Spleen (tissue), 11 donors: ENCODE results near the gene NR1D2. TPM values are rescaled to one million over a fixed set of nuclear protein-coding genes. Genes with fewer than 3 reads are reported as not detected.

Source experiments
- DNase-seq: peaks from one replicate; pipeline ENCODE4 v3.0.0-alpha.2; 2020
- H3K27ac ChIP-seq, 8 donors: fragments of 200-600 bp; sonication (generic) in 7 of 8; 1 replicate in 4 of 8; 2 replicates in 4 of 8; pipeline versions ENCODE4 v1.5.0 to v1.8.0; 2016 to 2021; ENCODE audit warnings: inconsistent platforms in 4 of 8, mild to moderate bottlenecking in 4 of 8, moderate library complexity in 1 of 8
- H3K27me3 ChIP-seq, 7 donors: fragments of 200-600 bp; sonication (generic) in 6 of 7; replicated peaks in 1 of 7; 1 replicate in 4 of 7; 2 replicates in 3 of 7; pipeline versions ENCODE4 v1.5.0 to v1.8.0; 2016 to 2021; ENCODE audit warnings: inconsistent platforms in 3 of 7, mild to moderate bottlenecking in 1 of 7
- H3K36me3 ChIP-seq, 6 donors: fragments of 200-600 bp; sonication (generic) in 5 of 6; 1 replicate in 4 of 6; 2 replicates in 2 of 6; pipeline versions ENCODE4 v1.5.0 to v1.8.0; 2016 to 2021; ENCODE audit warnings: inconsistent platforms in 2 of 6
- H3K4me1 ChIP-seq, 6 donors: fragments of 200-600 bp; sonication (generic) in 5 of 6; 1 replicate in 3 of 6; 2 replicates in 3 of 6; pipeline versions ENCODE4 v1.5.0 to v1.8.0; 2016 to 2021; ENCODE audit warnings: inconsistent platforms in 3 of 6
- H3K4me3 ChIP-seq, 8 donors: fragments of 200-600 bp; sonication (generic) in 7 of 8; 1 replicate in 4 of 8; 2 replicates in 4 of 8; pipeline versions ENCODE4 v1.5.0 to v1.8.0; 2016 to 2021; ENCODE audit warnings: inconsistent platforms in 4 of 8, mild to moderate bottlenecking in 4 of 8, moderate library complexity in 2 of 8
- H3K9me3 ChIP-seq, 8 donors: fragments of 200-600 bp; sonication (generic) in 7 of 8; 1 replicate in 4 of 8; 2 replicates in 4 of 8; pipeline versions ENCODE4 v1.5.0 to v1.8.0; 2016 to 2021; ENCODE audit warnings: inconsistent platforms in 4 of 8
- CTCF ChIP-seq, 11 experiments: fragments of 200-600 bp in 7 of 11; fragments of 450-650 bp in 4 of 11; sonication (generic) in 4 of 11; IDR thresholded peaks in 8 of 11; conservative IDR thresholded peaks in 3 of 11; 1 replicate in 7 of 11; 2 replicates in 4 of 11; pipeline versions ENCODE4 v1.4.0 to v1.8.0; 2016 to 2021; ENCODE audit warnings: antibody characterized with exemption in 11 of 11, inconsistent platforms in 4 of 11, mild to moderate bottlenecking in 1 of 11
- POLR2A ChIP-seq, 3 donors: fragments of 450-650 bp; IDR thresholded peaks; one replicate each; pipeline ENCODE4 v1.5.1; 2017; ENCODE audit warnings: antibody characterized with exemption in 3 of 3, mild to moderate bottlenecking in 1 of 3
- POLR2AphosphoS5 ChIP-seq, 3 donors: sonication (generic); formaldehyde crosslinking; IDR thresholded peaks; one replicate each; pipeline ENCODE4 v1.5.1; 2017; ENCODE audit warnings: antibody characterized with exemption in 3 of 3
- WGBS, 5 donors: extraction: QIAGEN DNeasy Blood & Tissue Kit in 3 of 5; methylation state at CpG; one replicate each; pipeline versions ENCODE4 v1.1.5 to v1.1.7; 2013 to 2018; 5-methylcytosine and 5-hydroxymethylcytosine counted together
- intact Hi-C: fragments of 100-400 bp; cut with DNase I; formaldehyde crosslinking; loops from one replicate; pipeline ENCODE4 v1.15.0; 2023; ENCODE audit warnings: low total_unique reads
- polyA plus RNA-seq, 3 donors: library from polyadenylated mRNA; stranded (reverse); fragments of 200-250 nt; gene quantifications; one replicate each; pipeline ENCODE4 v1.2.1, GENCODE V29; 2013
- total RNA-seq, 7 donors: library from RNA; depleted of rRNA in 3 of 7; stranded (reverse); fragments of >200 nt in 3 of 7; fragmentation: NEBNext Ultra II Directional in 4 of 7; extraction: Animal tissue kit (Norgen Biotek cat#: 25700) in 4 of 7; gene quantifications; one replicate each; pipeline versions ENCODE4 v1.1.0 to v1.2.1, GENCODE V29; 2016 to 2021
- donor health status: healthy with polysubstance abuse.
- donor health status: DM: no; HTN: no; CAD: no; lungs with moderate emphysema.
- donor health status: DM: no; HTN: no; CAD: no.
- donor health status: Bipolar disorder and iron deficiency.
- donor health status: healthy.
- donor health status: DM: no; HTN: no; CAD: no.
- donor health status: DM: yes; HTN: yes; CAD: no.

The NR1D2 gene
- total and polyA plus RNA-seq, 10 donors = 6.1 to 44.4 (median 33.3) TPM

- 0% methylated on average over 16 to 39 of the region's 39 CpGs; no CpG with 5 or more reads in 2 of the 5 donors for WGBS, 5 donors
- intact Hi-C loops = loop anchor here (2.0 kb wide), 1 partner anchor 27 kb away; no protein-coding TSS in a partner anchor
Observed at GRCh38 chr3:23945663-23945912, 502 bp downstream of the NR1D2 start.

GRCh38 chr3:23945913-23946687, 1.0 kb downstream of the NR1D2 start:
- Histone ChIP-seq H3K27me3 (no peaks in the 10 kb centered on the region), H3K4me1 (peaks cover 18 to 61% (median 53%) of the 10 kb centered on the region in 6 donors), H3K36me3 (no peaks in the 10 kb centered on the region), H3K27ac (peak overlapping the region; percentile 84 to 99 (median 96)), H3K9me3 (no peaks in the 10 kb centered on the region), H3K4me3 (peak overlapping the region; percentile 68 to 93 (median 82))
- TF ChIP-seq POLR2A (IDR thresholded peaks at IDR 0.05) (no peak), CTCF (IDR thresholded peaks at IDR 0.05 in 8 of 11, conservative IDR thresholded peaks at IDR 0.05 in 3 of 11) (peak in 4 of 11 experiments; percentile 10 to 41 (median 24)), POLR2AphosphoS5 (IDR thresholded peaks at IDR 0.05) (peak; percentile 75 to 88 (median 86))
- WGBS, 5 donors = 0 to 1% (median 0%) methylated on average over 38 to 87 of the region's 87 CpGs
- peak; percentile 99 for DNase-seq
- intact Hi-C loops = loop anchor here (2.0 kb wide), 1 partner anchor 27 kb away; no protein-coding TSS in a partner anchor

More at GRCh38 chr3:23945663-23945912, 502 bp downstream of the NR1D2 start:
- no peaks in the 10 kb centered on the region for H3K9me3 ChIP-seq
- peak overlapping the region; percentile 79 to 99 (median 96) for H3K27ac ChIP-seq
- peaks cover 15 to 56% (median 48%) of the 10 kb centered on the region in 6 donors for H3K4me1 ChIP-seq
- no peaks in the 10 kb centered on the region for H3K27me3 ChIP-seq
- no peaks in the 10 kb centered on the region for H3K36me3 ChIP-seq
- H3K4me3 ChIP-seq = peak overlapping the region; percentile 59 to 93 (median 79)
- no peak for DNase-seq
- TF ChIP-seq POLR2AphosphoS5 (IDR thresholded peaks at IDR 0.05) = no peak
- no peak for TF ChIP-seq POLR2A (IDR thresholded peaks at IDR 0.05)
- no peak for TF ChIP-seq CTCF (IDR thresholded peaks at IDR 0.05 in 8 of 11, conservative IDR thresholded peaks at IDR 0.05 in 3 of 11)

- Histone ChIP-seq H3K4me1 (peaks cover 26 to 88% (median 78%) of the 10 kb centered on the region in 6 donors), H3K27me3 (no peaks in the 10 kb centered on the region), H3K36me3 (no peaks in the 10 kb centered on the region), H3K4me3 (no peak overlapping the region), H3K27ac (no peak overlapping the region), H3K9me3 (no peaks in the 10 kb centered on the region)
- 91 to 97% (median 94%) methylated on average over 2 of the region's 2 CpGs for WGBS, 5 donors
- intact Hi-C loops = no loop called here
- no peak for TF ChIP-seq CTCF (IDR thresholded peaks at IDR 0.05 in 8 of 11, conservative IDR thresholded peaks at IDR 0.05 in 3 of 11)
- TF ChIP-seq POLR2AphosphoS5 (IDR thresholded peaks at IDR 0.05) = no peak
- TF ChIP-seq POLR2A (IDR thresholded peaks at IDR 0.05) = no peak
- DNase-seq = no peak
Observed at GRCh38 chr3:23948761-23949160, 3.7 kb downstream of the NR1D2 start.

- Histone ChIP-seq H3K9me3 (no peaks in the 10 kb centered on the region), H3K27me3 (no peaks in the 10 kb centered on the region), H3K4me3 (peak overlapping the region in 1 of 8 donors; percentile 9), H3K36me3 (peaks cover 0 to 4% (median 0%) of the 10 kb centered on the region in 6 donors), H3K27ac (peak overlapping the region; percentile 7 to 66 (median 30)), H3K4me1 (peaks cover 26 to 88% (median 78%) of the 10 kb centered on the region in 6 donors)
- intact Hi-C loops = no loop called here
- DNase-seq = no peak
- TF ChIP-seq POLR2A (IDR thresholded peaks at IDR 0.05) (no peak), POLR2AphosphoS5 (IDR thresholded peaks at IDR 0.05) (no peak), CTCF (IDR thresholded peaks at IDR 0.05 in 8 of 11, conservative IDR thresholded peaks at IDR 0.05 in 3 of 11) (no peak)
Observed at GRCh38 chr3:23949784-23950183, 4.7 kb downstream of the NR1D2 start.
